Activated naive CD8-positive, alpha-beta T cell treated with anti-CD3 and anti-CD28 coated beads, Interleukin-2, amount 50 U/mL, for 24 hours (primary cell): ENCODE data around the gene CXCL14.
A peak's percentile ranks its signal among the peaks of the same experiment; 100 is the strongest.

Experiments used
- ATAC-seq: fragments of 150-1000 bp; cut with Tn5 transposase; one replicate; pipeline ENCODE4 v1.10.0; 2021
- DNase-seq: peaks from one replicate; pipeline ENCODE4 v3.0.0; 2021
- H3K27ac Mint-ChIP-seq: one replicate; pipeline ENCODE4 v1.8.0; 2021; ENCODE audit warnings: mild to moderate bottlenecking, mixed read lengths
- H3K27me3 Mint-ChIP-seq: one replicate; pipeline ENCODE4 v1.8.0; 2021; ENCODE audit warnings: mixed read lengths
- H3K36me3 Mint-ChIP-seq: one replicate; pipeline ENCODE4 v1.8.0; 2021; ENCODE audit warnings: low read depth, mixed read lengths
- H3K4me1 Mint-ChIP-seq: one replicate; pipeline ENCODE4 v1.8.0; 2021; ENCODE audit warnings: mixed read lengths
- H3K4me3 Mint-ChIP-seq: one replicate; pipeline ENCODE4 v1.8.0; 2021; ENCODE audit warnings: mild to moderate bottlenecking, moderate library complexity, mixed read lengths
- H3K9me3 Mint-ChIP-seq: one replicate; pipeline ENCODE4 v1.8.0; 2021; ENCODE audit warnings: mixed read lengths

CXCL14 gene

GRCh38 chr5:135567661-135568060 is 11.1 kb downstream of the CXCL14 start:
- Mint-ChIP-seq H3K27me3 (peaks cover 4% of the 10 kb centered on the region), H3K36me3 (no peaks in the 10 kb centered on the region), H3K27ac (no peak overlapping the region), H3K4me1 (no peaks in the 10 kb centered on the region), H3K9me3 (no peaks in the 10 kb centered on the region), H3K4me3 (no peak overlapping the region)
- DNase-seq = no peak
- no peak for ATAC-seq

GRCh38 chr5:135566422-135567400 is 12.1 kb downstream of the CXCL14 start:
- Mint-ChIP-seq H3K4me3 (no peak overlapping the region), H3K27me3 (peaks cover 4% of the 10 kb centered on the region), H3K9me3 (no peaks in the 10 kb centered on the region), H3K4me1 (no peaks in the 10 kb centered on the region), H3K27ac (no peak overlapping the region), H3K36me3 (no peaks in the 10 kb centered on the region)
- ATAC-seq (no peak), DNase-seq (no peak)

- Mint-ChIP-seq H3K4me1 (no peaks in the 10 kb centered on the region), H3K4me3 (no peak overlapping the region), H3K9me3 (no peaks in the 10 kb centered on the region), H3K27ac (no peak overlapping the region), H3K27me3 (peaks cover 5% of the 10 kb centered on the region), H3K36me3 (no peaks in the 10 kb centered on the region)
- ATAC-seq (no peak), DNase-seq (peak; percentile 80)
Observed at GRCh38 chr5:135565725-135566421, 12.9 kb downstream of the CXCL14 start.

- no peak for ATAC-seq
- Mint-ChIP-seq H3K27me3 (peaks cover 9% of the 10 kb centered on the region), H3K9me3 (no peaks in the 10 kb centered on the region), H3K4me3 (no peak overlapping the region), H3K4me1 (peaks cover 2% of the 10 kb centered on the region), H3K27ac (no peak overlapping the region), H3K36me3 (no peaks in the 10 kb centered on the region)
- DNase-seq = no peak
Observed at GRCh38 chr5:135565266-135565665, 13.5 kb downstream of the CXCL14 start.

GRCh38 chr5:135564331-135564730 is 14.5 kb downstream of the CXCL14 start:
- ATAC-seq (no peak), DNase-seq (no peak)
- H3K4me1 Mint-ChIP-seq = peaks cover 2% of the 10 kb centered on the region
- H3K4me3 Mint-ChIP-seq = no peak overlapping the region
- no peak overlapping the region for H3K27ac Mint-ChIP-seq
- H3K9me3 Mint-ChIP-seq = no peaks in the 10 kb centered on the region
- H3K27me3 Mint-ChIP-seq = peaks cover 16% of the 10 kb centered on the region
- no peaks in the 10 kb centered on the region for H3K36me3 Mint-ChIP-seq

- Mint-ChIP-seq H3K27ac (no peak overlapping the region), H3K36me3 (no peaks in the 10 kb centered on the region), H3K9me3 (no peaks in the 10 kb centered on the region), H3K27me3 (peaks cover 22% of the 10 kb centered on the region), H3K4me3 (no peak overlapping the region), H3K4me1 (peaks cover 2% of the 10 kb centered on the region)
- ATAC-seq (no peak), DNase-seq (no peak)
Observed at GRCh38 chr5:135561266-135561665, 17.5 kb downstream of the CXCL14 start.

- Mint-ChIP-seq H3K4me1 (peaks cover 2% of the 10 kb centered on the region), H3K27me3 (peaks cover 24% of the 10 kb centered on the region), H3K27ac (no peak overlapping the region), H3K36me3 (no peaks in the 10 kb centered on the region), H3K9me3 (no peaks in the 10 kb centered on the region), H3K4me3 (no peak overlapping the region)
- peak; percentile 80 for DNase-seq
- peak; percentile 89 for ATAC-seq
Observed at GRCh38 chr5:135560858-135561257, 17.9 kb downstream of the CXCL14 start.

GRCh38 chr5:135559354-135559753 is 19.4 kb downstream of the CXCL14 start:
- Mint-ChIP-seq H3K4me3 (no peak overlapping the region), H3K36me3 (no peaks in the 10 kb centered on the region), H3K9me3 (no peaks in the 10 kb centered on the region), H3K27me3 (peaks cover 26% of the 10 kb centered on the region), H3K4me1 (peaks cover 2% of the 10 kb centered on the region), H3K27ac (no peak overlapping the region)
- ATAC-seq (no peak), DNase-seq (no peak)

GRCh38 chr5:135557076-135557838 is 21.5 kb downstream of the CXCL14 start:
- Mint-ChIP-seq H3K27me3 (peaks cover 32% of the 10 kb centered on the region), H3K4me1 (peaks cover 2% of the 10 kb centered on the region), H3K36me3 (no peaks in the 10 kb centered on the region), H3K9me3 (no peaks in the 10 kb centered on the region), H3K4me3 (no peak overlapping the region), H3K27ac (no peak overlapping the region)
- ATAC-seq (no peak), DNase-seq (no peak)

- Mint-ChIP-seq H3K9me3 (no peaks in the 10 kb centered on the region), H3K27me3 (peaks cover 37% of the 10 kb centered on the region), H3K4me3 (no peak overlapping the region), H3K4me1 (peaks cover 2% of the 10 kb centered on the region), H3K36me3 (no peaks in the 10 kb centered on the region), H3K27ac (no peak overlapping the region)
- ATAC-seq (no peak), DNase-seq (no peak)
Observed at GRCh38 chr5:135556620-135557019, 22.2 kb downstream of the CXCL14 start.

GRCh38 chr5:135555530-135555929 is 23.3 kb downstream of the CXCL14 start:
- Mint-ChIP-seq H3K36me3 (no peaks in the 10 kb centered on the region), H3K9me3 (no peaks in the 10 kb centered on the region), H3K4me3 (no peak overlapping the region), H3K27me3 (peaks cover 40% of the 10 kb centered on the region), H3K4me1 (no peaks in the 10 kb centered on the region), H3K27ac (no peak overlapping the region)
- ATAC-seq (no peak), DNase-seq (no peak)

GRCh38 chr5:135553688-135554462 is 24.9 kb downstream of the CXCL14 start:
- Mint-ChIP-seq H3K36me3 (no peaks in the 10 kb centered on the region), H3K4me1 (no peaks in the 10 kb centered on the region), H3K27ac (no peak overlapping the region), H3K27me3 (peaks cover 43% of the 10 kb centered on the region), H3K9me3 (no peaks in the 10 kb centered on the region), H3K4me3 (no peak overlapping the region)
- no peak for DNase-seq
- ATAC-seq = no peak

GRCh38 chr5:135551593-135552447 is 27.0 kb downstream of the CXCL14 start:
- Mint-ChIP-seq H3K36me3 (no peaks in the 10 kb centered on the region), H3K9me3 (no peaks in the 10 kb centered on the region), H3K4me3 (no peak overlapping the region), H3K4me1 (no peaks in the 10 kb centered on the region), H3K27ac (no peak overlapping the region), H3K27me3 (peaks cover 56% of the 10 kb centered on the region)
- ATAC-seq (peak; percentile 56), DNase-seq (peak; percentile 67)
